K562 (cell line): Measurements from ENCODE around the gene GATAD2B. TPM values are rescaled to one million over a fixed set of nuclear protein-coding genes. Genes with fewer than 3 reads are reported as not detected.

Source experiments
- ATAC-seq: fragments of 200-7000 bp; cut with Tn5 transposase; 3 replicates; pipeline ENCODE4 v1.9.1; 2020; ENCODE audit warnings: moderate library complexity
- BruUV-seq: library from RNA; stranded (reverse); fragments of 400-500 nt; replicated peaks from 2 replicates; lab custom pipeline; 2021; lab: Mats Ljungman, UMichigan
- CTCF ChIA-PET: fragments of 300-600 bp; formaldehyde crosslinking; extraction: SDS; loops from one replicate; lab custom pipeline; 2021; ENCODE audit warnings: low intra/inter-chr PET ratio; lab: Yijun Ruan, JAX
- POLR2A ChIA-PET: fragments of 300-600, 350-650 bp; sonication (Branson Sonifier 250); formaldehyde crosslinking; extraction: SDS; loops from one replicate; lab custom pipeline; 2021; ENCODE audit warnings: antibody characterized with exemption, inconsistent platforms; lab: Yijun Ruan, JAX
- DNase-seq, 4 experiments: peaks; one replicate each; pipeline versions ENCODE4 v3.0.0 to v3.0.0-alpha.2; 2011 to 2018; ENCODE audit warnings: low spot score in 3 of 4, mixed read lengths in 3 of 4; ENCODE audit errors: extremely low read depth in 1 of 4
- FAIRE-seq: peaks from 2 replicates; lab custom pipeline; 2011; peaks lifted over from hg19 to GRCh38; lab: Jason Lieb, UNC
- H2AFZ ChIP-seq: 2 replicates; pipeline ENCODE4 v1.6.0; 2011; ENCODE audit warnings: low read depth, low read length, control low read depth, inconsistent platforms
- H3K27ac ChIP-seq: fragments of 200-600 bp; 3 replicates; pipeline ENCODE4 v1.8.0; 2011; ENCODE audit warnings: low read depth, mild to moderate bottlenecking, control low read depth, inconsistent platforms, low read length, moderate library complexity, mixed read lengths; ENCODE audit errors: extremely low read depth
- H3K27me3 ChIP-seq, 2 experiments: fragments of 300-600 bp in 1 of 2; 2 replicates in 1 of 2; 3 replicates in 1 of 2; pipeline versions ENCODE4 v1.6.0 to v1.8.0; 2011; ENCODE audit warnings: inconsistent platforms in 2 of 2, low read length in 2 of 2, mild to moderate bottlenecking in 1 of 2, mixed read lengths in 1 of 2, moderate library complexity in 1 of 2; ENCODE audit not compliant: control insufficient read depth in 2 of 2, insufficient read depth in 2 of 2
- H3K36me3 ChIP-seq: fragments of 300-600 bp; 3 replicates; pipeline ENCODE4 v1.8.0; 2011; ENCODE audit warnings: mild to moderate bottlenecking, low read length, inconsistent platforms; ENCODE audit not compliant: control insufficient read depth, insufficient read depth
- H3K4me1 ChIP-seq, 2 experiments: fragments of 200-600 bp in 1 of 2; replicated peaks in 1 of 2; 2 replicates in 1 of 2; 3 replicates in 1 of 2; pipeline versions ENCODE4 v1.5.1 to v1.8.0; 2011; ENCODE audit warnings: inconsistent platforms in 2 of 2, low read length in 2 of 2, mild to moderate bottlenecking in 1 of 2, mixed read lengths in 1 of 2, moderate library complexity in 1 of 2; ENCODE audit not compliant: control insufficient read depth in 2 of 2, insufficient read depth in 2 of 2
- H3K4me2 ChIP-seq: 2 replicates; pipeline ENCODE4 v1.6.1; 2011; ENCODE audit warnings: low read length, control low read depth, inconsistent platforms, mixed read lengths; ENCODE audit not compliant: insufficient read depth
- H3K4me3 ChIP-seq: fragments of 200-600 bp; sonication (generic), shearing (Covaris generic); 2 replicates; pipeline ENCODE4 v1.5.1; 2016; ENCODE audit warnings: control low read depth, inconsistent platforms
- H3K79me2 ChIP-seq: fragments of 200-600 bp; 3 replicates; pipeline ENCODE4 v1.8.0; 2011; ENCODE audit warnings: low read length, inconsistent platforms; ENCODE audit not compliant: control insufficient read depth, insufficient read depth
- H3K9ac ChIP-seq, 2 experiments: 2 replicates each; pipeline versions ENCODE4 v1.6.0 to v1.6.1; 2011; ENCODE audit warnings: low read depth in 2 of 2, low read length in 2 of 2, control low read depth in 1 of 2, inconsistent platforms in 1 of 2, mild to moderate bottlenecking in 1 of 2, mixed read lengths in 1 of 2; ENCODE audit not compliant: insufficient read depth in 1 of 2
- H3K9me1 ChIP-seq: one replicate; pipeline ENCODE4 v1.6.0; 2011; ENCODE audit warnings: inconsistent platforms, mild to moderate bottlenecking, low read length, moderate library complexity; ENCODE audit not compliant: control insufficient read depth, insufficient read depth
- H3K9me3 ChIP-seq: replicated peaks from 2 replicates; pipeline ENCODE4 v1.5.1; 2011; ENCODE audit warnings: low read depth, low read length, inconsistent platforms; ENCODE audit not compliant: control insufficient read depth, insufficient read depth
- H4K20me1 ChIP-seq: replicated peaks from 2 replicates; pipeline ENCODE4 v1.6.1; 2011; ENCODE audit warnings: low read length, inconsistent platforms, mixed read lengths; ENCODE audit not compliant: control insufficient read depth, insufficient read depth
- MAFK ChIP-seq: IDR thresholded peaks from 2 replicates; pipeline ENCODE4 v1.6.1; 2011; ENCODE audit warnings: low read length, improper control_type of control experiment
- PHF20 ChIP-seq: fragments of 450-650 bp; IDR thresholded peaks from 2 replicates; pipeline ENCODE4 v1.6.1; 2018; ENCODE audit not compliant: partially characterized antibody
- POLR2A ChIP-seq: fragments of 450-650 bp; conservative IDR thresholded peaks from 2 replicates; pipeline ENCODE4 v1.6.1; 2016
- SUPT5H ChIP-seq: fragments of 450-650 bp; IDR thresholded peaks from 2 replicates; pipeline ENCODE4 v1.6.1; 2016
- WGBS: fragments of 100-300 bp; shearing (Covaris generic); methylation state at CpG from one replicate; pipeline ENCODE4 v1.1.6; 2016; ENCODE audit warnings: low coverage, mixed read lengths; ENCODE audit not compliant: insufficient coverage; ENCODE audit errors: missing lambda C conversion rate; 5-methylcytosine and 5-hydroxymethylcytosine counted together
- in situ Hi-C: fragments of 300-500 bp; cut with MboI; formaldehyde crosslinking; loops from 4 replicates; pipeline ENCODE4 v1.15.0; 2018; ENCODE audit warnings: inconsistent platforms, mixed read lengths
- intact Hi-C: fragments of 100-400 bp; cut with micrococcal nuclease; formaldehyde crosslinking; loops from 2 replicates; pipeline ENCODE4 v1.14.2; 2022
- polyA plus RNA-seq, 8 experiments: library from polyadenylated mRNA; depleted of rRNA in 4 of 8; stranded (reverse) in 5 of 8; unstranded in 3 of 8; fragments of >200 nt; fragmentation: Nextera tagmentation in 2 of 8; fragmentation: Illumina TruSeq in 1 of 8; extraction: Ambion mirVana in 2 of 8; extraction: Trizol in 1 of 8; gene quantifications; 2 replicates each; pipeline versions ENCODE4 v1.2.1 to v1.2.3, GENCODE V29; 2011 to 2014; ENCODE audit warnings: inconsistent platforms in 1 of 8, missing spikeins in 1 of 8
- total RNA-seq, 7 experiments: library from RNA; depleted of rRNA in 6 of 7; stranded (reverse); fragments of >200 nt in 6 of 7; fragmentation: Illumina TruSeq in 2 of 7; extraction: Trizol in 2 of 7; gene quantifications; 2 replicates each; pipeline versions ENCODE4 v1.2.1 to v1.2.3, GENCODE V29; 2011 to 2021; ENCODE audit warnings: low replicate concordance in 1 of 7
- TF ChIP-seq, protein P1 (sequence below): fragments of 450-650 bp; formaldehyde crosslinking; IDR thresholded peaks from 2 replicates; pipeline ENCODE4 v1.4.0; 2022; ENCODE audit warnings: mild to moderate bottlenecking, moderate library complexity

The GATAD2B gene
- total and polyA plus RNA-seq, 9 of the 15 experiments (the other 6 are each of a cell fraction or from before 2014, with no cell fraction given) = 1.5 to 40.2 (median 4.9) TPM

DNA sequence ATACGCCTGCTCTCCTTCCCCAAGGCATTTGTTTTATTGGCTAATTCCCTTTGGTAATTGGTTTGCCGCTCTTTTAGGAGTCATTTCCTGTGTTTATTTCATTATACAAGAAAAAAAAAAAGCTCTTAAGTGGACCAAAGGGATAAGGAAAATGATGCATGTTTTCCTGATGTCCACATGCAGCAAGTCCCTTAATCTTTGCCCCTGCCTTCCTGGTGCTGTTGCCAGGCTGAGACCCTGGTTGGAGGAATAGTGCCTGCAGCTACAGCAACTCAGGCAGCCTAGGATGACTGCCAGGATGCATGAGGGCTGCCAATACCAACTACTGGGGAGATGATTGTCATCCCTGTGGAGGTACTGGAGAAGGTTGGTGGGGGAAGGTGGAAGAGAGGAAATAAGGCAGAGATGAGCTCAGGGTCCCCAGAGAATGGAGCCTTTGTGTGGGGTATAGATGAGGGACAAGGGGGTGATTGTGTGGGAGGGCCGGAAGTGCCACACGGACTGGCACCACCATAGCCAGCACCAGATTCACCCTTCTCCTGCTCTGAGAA lies 6.1 kb upstream of the GATAD2B start:
- Histone ChIP-seq H3K4me1 (peaks cover 0 to 4% of the 10 kb centered on the region in 2 experiments; a peak in 3 of 5 replicates), H3K9me3 (no peaks in the 10 kb centered on the region), H3K36me3 (peaks cover 36% of the 10 kb centered on the region; the same call in 2 of the 3 replicates), H3K9me1 (no peaks in the 10 kb centered on the region), H3K9ac (0 out of 4 replicates have a peak overlapping the region, but pooled peaks of 1 of the 2 experiments have one; percentile 1), H3K4me3 (no peak overlapping the region), H3K79me2 (no peaks in the 10 kb centered on the region), H3K27me3 (no peaks in the 10 kb centered on the region), H3K4me2 (no peak overlapping the region), H4K20me1 (no peaks in the 10 kb centered on the region), H2AFZ (no peak overlapping the region), H3K27ac (no peak overlapping the region)
- 72% methylated on average over 4 of the region's 4 CpGs for WGBS
- BruUV-seq = no TSS peak
- in situ Hi-C loops = no loop called here
- ATAC-seq (no peak), DNase-seq (no peak), FAIRE-seq (no peak)
- TF ChIP-seq MAFK (no peak), SUPT5H (peak; percentile 49; the same call in 1 of the 2 replicates), PHF20 (no peak), POLR2A (peak; percentile 33; the same call in 1 of the 2 replicates)
- TF ChIP-seq, protein P1, sequence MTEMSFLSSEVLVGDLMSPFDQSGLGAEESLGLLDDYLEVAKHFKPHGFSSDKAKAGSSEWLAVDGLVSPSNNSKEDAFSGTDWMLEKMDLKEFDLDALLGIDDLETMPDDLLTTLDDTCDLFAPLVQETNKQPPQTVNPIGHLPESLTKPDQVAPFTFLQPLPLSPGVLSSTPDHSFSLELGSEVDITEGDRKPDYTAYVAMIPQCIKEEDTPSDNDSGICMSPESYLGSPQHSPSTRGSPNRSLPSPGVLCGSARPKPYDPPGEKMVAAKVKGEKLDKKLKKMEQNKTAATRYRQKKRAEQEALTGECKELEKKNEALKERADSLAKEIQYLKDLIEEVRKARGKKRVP (CRISPR knock-in tag) = no peak
- ChIA-PET CTCF (no interaction called here), POLR2A (interaction anchor here (0.6 to 1.6 kb wide), 6 partner anchors 10 to 61 kb away, joined by 3 to 8 read pairs (median 4); partner anchors contain the start of gene JTB)
- intact Hi-C loops = no loop called here
